Prostate gland (tissue), 2 donors: Measurements from ENCODE around the gene FERMT1.

ENCODE experiments used
- CTCF ChIP-seq, 4 experiments: fragments of 200-600 bp in 2 of 4; fragments of 450-650 bp in 2 of 4; sonication (generic) in 2 of 4; IDR thresholded peaks; 1 replicate in 3 of 4; 2 replicates in 1 of 4; pipeline ENCODE4 v1.5.1; 2016 to 2019; ENCODE audit warnings: antibody characterized with exemption in 4 of 4, mild to moderate bottlenecking in 2 of 4, moderate library complexity in 2 of 4
- POLR2A ChIP-seq: fragments of 450-650 bp; IDR thresholded peaks from one replicate; pipeline ENCODE4 v1.6.1; 2016; ENCODE audit warnings: antibody characterized with exemption, mild to moderate bottlenecking
- POLR2AphosphoS5 ChIP-seq: sonication (generic); formaldehyde crosslinking; IDR thresholded peaks from one replicate; pipeline ENCODE4 v1.6.1; 2017; ENCODE audit warnings: antibody characterized with exemption

GRCh38 chr20:6115221-6115895, 7.5 kb downstream of the FERMT1 start:
- TF ChIP-seq CTCF (IDR thresholded peaks at IDR 0.05) = no peak
- no peak for TF ChIP-seq POLR2AphosphoS5
- TF ChIP-seq POLR2A = no peak
